ENCODE results near the gene DAPK1.

DNA sequence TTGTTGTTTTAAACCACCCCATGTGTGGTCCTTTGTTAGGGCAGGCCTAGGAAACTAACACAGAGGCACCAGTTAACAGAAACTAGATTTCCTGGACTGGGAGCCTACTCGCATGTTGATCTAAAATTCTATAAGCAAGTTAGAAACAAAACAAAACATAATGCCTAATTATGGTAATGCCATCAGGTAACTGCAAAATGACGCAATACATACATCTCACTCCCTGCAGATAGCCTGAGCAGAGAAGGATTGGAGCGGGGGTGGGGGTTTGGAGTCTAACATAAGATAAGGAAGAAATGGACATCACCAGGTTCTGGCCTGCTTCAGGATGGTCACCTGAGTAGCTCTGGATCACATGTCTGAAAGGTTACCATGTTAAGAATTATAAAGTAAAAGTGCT lies 114.9 kb downstream of the DAPK1 start:
- TF ChIP-seq CTCF (IDR thresholded peaks at IDR 0.05; ENCODE audit: low read length) (no peak), EZH2 (optimal IDR thresholded peaks at IDR 0.05; ENCODE audit: low read depth, low read length) (no peak)
